ENCODE measurements around the gene ANK2. TPM values are rescaled to one million over a fixed set of nuclear protein-coding genes. Genes with fewer than 3 reads are reported as not detected.

ANK2 gene
- total and polyA plus RNA-seq, 12 donors = 21.9 to 373 (median 298) TPM

- H3K9me3 ChIP-seq = peaks cover 0 to 3% (median 0%) of the 10 kb centered on the region in 11 donors
- H3K27me3 ChIP-seq = no peaks in the 10 kb centered on the region
- intact Hi-C loops (cut with DNase I) = no loop called here
- H3K27ac ChIP-seq = no peak overlapping the region
- no peaks in the 10 kb centered on the region for H3K36me3 ChIP-seq
- DNase-seq = no peak
- H3K4me3 ChIP-seq = no peak overlapping the region
- TF ChIP-seq CTCF (IDR thresholded peaks at IDR 0.05) = no peak
- ATAC-seq = no peak
- peaks cover 0 to 27% (median 18%) of the 10 kb centered on the region in 9 donors for H3K4me1 ChIP-seq
Measured at GRCh38 chr4:113186913-113187312, 137.5 kb downstream of the ANK2 start.

- Histone ChIP-seq H3K36me3 (no peaks in the 10 kb centered on the region), H3K27ac (no peak overlapping the region), H3K27me3 (no peaks in the 10 kb centered on the region), H3K9me3 (peaks cover 0 to 3% (median 0%) of the 10 kb centered on the region in 11 donors), H3K4me3 (no peak overlapping the region), H3K4me1 (peaks cover 0 to 22% (median 14%) of the 10 kb centered on the region in 9 donors)
- intact Hi-C loops (cut with DNase I) = no loop called here
- DNase-seq = no peak
- 72 to 76% methylated on average over 3 of the region's 3 CpGs for WGBS, 2 donors
- TF ChIP-seq CTCF (IDR thresholded peaks at IDR 0.05) = no peak
- no peak for ATAC-seq
Measured at GRCh38 chr4:113187358-113187757, 137.9 kb downstream of the ANK2 start.

GRCh38 chr4:113189546-113189945 lies 140.1 kb downstream of the ANK2 start:
- 77 to 84% methylated on average over 4 of the region's 4 CpGs for WGBS, 2 donors

GRCh38 chr4:113209153-113209552 lies 159.7 kb downstream of the ANK2 start:
- Histone ChIP-seq H3K36me3 (no peaks in the 10 kb centered on the region), H3K27me3 (no peaks in the 10 kb centered on the region), H3K4me1 (no peaks in the 10 kb centered on the region), H3K4me3 (no peak overlapping the region), H3K27ac (no peak overlapping the region), H3K9me3 (no peaks in the 10 kb centered on the region)
- 83 to 87% methylated on average over 4 of the region's 4 CpGs for WGBS, 2 donors
- no peak for DNase-seq
- TF ChIP-seq CTCF (IDR thresholded peaks at IDR 0.05) = no peak
- intact Hi-C loops (cut with DNase I) = no loop called here
- ATAC-seq = no peak

More at GRCh38 chr4:113189546-113189945, 140.1 kb downstream of the ANK2 start:
- Histone ChIP-seq H3K9me3 (peaks cover 0 to 3% (median 0%) of the 10 kb centered on the region in 11 donors), H3K27me3 (no peaks in the 10 kb centered on the region), H3K27ac (no peak overlapping the region), H3K36me3 (no peaks in the 10 kb centered on the region), H3K4me3 (no peak overlapping the region), H3K4me1 (peaks cover 0 to 6% (median 0%) of the 10 kb centered on the region in 9 donors)
- intact Hi-C loops (cut with DNase I) = no loop called here
- no peak for TF ChIP-seq CTCF (IDR thresholded peaks at IDR 0.05)
- DNase-seq (no peak), ATAC-seq (no peak)

Measured in heart right ventricle (tissue), 16 donors.